ENCODE data around the gene ANKRD13C.

GRCh38 chr1:70364439-70364838 is 9.9 kb upstream of the ANKRD13C start:
- TF ChIP-seq USF2 (IDR thresholded peaks at IDR 0.05; ENCODE audit: borderline replicate concordance, low read depth, low read length) (no peak), EP300 (IDR thresholded peaks at IDR 0.05; ENCODE audit: borderline replicate concordance in 1 of 2, low read depth in 1 of 2, low read length in 1 of 2) (no peak), MEF2A (IDR thresholded peaks at IDR 0.05; ENCODE audit: borderline replicate concordance, low read depth) (no peak), CTCF (IDR thresholded peaks at IDR 0.05) (no peak), RAD21 (IDR thresholded peaks at IDR 0.05; ENCODE audit: low read length) (no peak), SIN3A (IDR thresholded peaks at IDR 0.05; ENCODE audit: borderline replicate concordance, low read depth, low read length) (no peak), RFX5 (IDR thresholded peaks at IDR 0.05; ENCODE audit: low read length) (no peak), FOXM1 (IDR thresholded peaks at IDR 0.05; ENCODE audit: low read depth) (no peak), JUND (IDR thresholded peaks at IDR 0.05) (no peak), TCF12 (IDR thresholded peaks at IDR 0.05) (no peak), EZH2phosphoT487 (IDR thresholded peaks at IDR 0.05; ENCODE audit: borderline replicate concordance, low read depth) (no peak)
